ENCODE data around the gene PGR.

The PGR gene

GRCh38 chr11:101129203-101129943, at the start of gene PGR:
PGR (minus strand) TSS chr11:101129813; CDS start chr11:101129070, 743 bp downstream.
- DNase-seq (ENCODE audit: low read depth in 2 of 2) = no peak

- DNase-seq (ENCODE audit: low read depth in 2 of 2) = no peak
Observed at GRCh38 chr11:101176381-101176780, 46.8 kb upstream of the PGR start.

GRCh38 chr11:101169944-101170343, 40.3 kb upstream of the PGR start:
- no peak for DNase-seq (ENCODE audit: low read depth in 2 of 2)

GRCh38 chr11:101166038-101166437, 36.4 kb upstream of the PGR start:
- no peak for DNase-seq (ENCODE audit: low read depth in 2 of 2)

- DNase-seq (ENCODE audit: low read depth in 2 of 2) = no peak
Observed at GRCh38 chr11:101158119-101158518, 28.5 kb upstream of the PGR start.

- no peak for DNase-seq (ENCODE audit: low read depth in 2 of 2)
Observed at GRCh38 chr11:101138245-101138930, 8.8 kb upstream of the PGR start.

GRCh38 chr11:101133190-101133589, 3.6 kb upstream of the PGR start:
- no peak for DNase-seq (ENCODE audit: low read depth in 2 of 2)

- no peak for DNase-seq (ENCODE audit: low read depth in 2 of 2)
Observed at GRCh38 chr11:101128571-101129202, 926 bp downstream of the PGR start.

GRCh38 chr11:101127699-101128570, 1.7 kb downstream of the PGR start:
- no peak for DNase-seq (ENCODE audit: low read depth in 2 of 2)

GRCh38 chr11:101127197-101127698, 2.4 kb downstream of the PGR start:
- DNase-seq (ENCODE audit: low read depth in 2 of 2) = no peak

GRCh38 chr11:101126551-101127196, 2.9 kb downstream of the PGR start:
- no peak for DNase-seq (ENCODE audit: low read depth in 2 of 2)

- no peak for DNase-seq (ENCODE audit: low read depth in 2 of 2)
Observed at GRCh38 chr11:101115671-101116160, 13.9 kb downstream of the PGR start.

- no peak for DNase-seq (ENCODE audit: low read depth in 2 of 2)
Observed at GRCh38 chr11:101113540-101113939, 16.1 kb downstream of the PGR start.

- DNase-seq (ENCODE audit: low read depth in 2 of 2) = no peak
Observed at GRCh38 chr11:101104716-101105115, 24.9 kb downstream of the PGR start.

- no peak for DNase-seq (ENCODE audit: low read depth in 2 of 2)
Observed at GRCh38 chr11:101103433-101103832, 26.2 kb downstream of the PGR start.

- DNase-seq (ENCODE audit: low read depth in 2 of 2) = no peak
Observed at GRCh38 chr11:101100601-101101000, 29.0 kb downstream of the PGR start.

GRCh38 chr11:101096036-101096704, 33.4 kb downstream of the PGR start:
- DNase-seq (ENCODE audit: low read depth in 2 of 2) = no peak

- no peak for DNase-seq (ENCODE audit: low read depth in 2 of 2)
Observed at GRCh38 chr11:101091781-101092180, 37.8 kb downstream of the PGR start.

- DNase-seq (ENCODE audit: low read depth in 2 of 2) = no peak
Observed at GRCh38 chr11:101090679-101091270, 38.8 kb downstream of the PGR start.

- DNase-seq (ENCODE audit: low read depth in 2 of 2) = no peak
Observed at GRCh38 chr11:101083335-101083734, 46.3 kb downstream of the PGR start.
